HPDE6-E6E7 (cell line): Measurements from ENCODE around the gene ERVH48-1.
"Not testable (repeated sequence)": the region's sequence is repeated elsewhere in the genome, so short reads cannot be mapped to it uniquely, and the experiment has no call there.

Experiments used
- DNase-seq: peaks from one replicate; pipeline ENCODE4 v3.0.0; 2011; ENCODE audit warnings: missing footprints; ENCODE audit errors: extremely low spot score

The ERVH48-1 gene

DNA sequence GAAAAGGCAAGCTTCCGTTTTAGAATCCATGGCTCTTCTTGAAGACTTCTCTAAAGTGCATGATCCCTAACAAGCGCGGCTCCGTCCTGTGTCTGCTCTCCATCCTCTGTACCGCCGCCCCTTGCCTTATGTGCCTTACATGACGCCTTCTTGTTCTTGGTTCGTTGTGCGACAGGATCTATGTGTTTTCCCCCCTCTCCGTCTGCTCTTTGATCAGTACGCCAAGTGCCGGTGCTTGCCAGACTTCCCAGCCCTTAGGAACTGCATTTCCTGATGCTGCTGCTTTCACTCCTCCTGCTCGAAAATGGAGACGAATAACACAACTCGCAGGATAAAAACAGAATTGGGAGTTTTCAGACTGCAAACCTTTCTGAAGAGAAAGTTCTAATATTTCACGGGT is 19.2 kb downstream of the ERVH48-1 start:
- DNase-seq: no peak

DNA sequence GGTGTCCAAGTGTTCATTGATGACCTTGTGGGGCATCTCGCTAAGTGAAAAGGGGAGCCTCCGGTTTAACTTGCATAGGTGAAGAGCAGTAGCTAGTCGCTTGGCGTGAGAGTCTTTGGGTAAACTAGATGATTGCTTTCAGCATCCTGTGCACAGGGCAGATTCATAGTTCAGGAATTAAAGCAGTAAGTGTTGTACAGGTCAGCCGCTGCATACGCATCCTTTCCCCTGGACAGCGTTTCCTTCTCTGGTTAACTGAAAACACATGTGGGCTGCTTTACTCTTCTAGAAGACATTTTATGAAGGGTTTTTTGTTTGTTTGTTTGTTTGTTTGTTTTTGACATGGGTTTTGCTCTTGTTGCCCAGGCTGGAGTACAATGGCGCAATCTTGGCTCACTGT is 20.2 kb downstream of the ERVH48-1 start:
- DNase-seq: no peak

DNA sequence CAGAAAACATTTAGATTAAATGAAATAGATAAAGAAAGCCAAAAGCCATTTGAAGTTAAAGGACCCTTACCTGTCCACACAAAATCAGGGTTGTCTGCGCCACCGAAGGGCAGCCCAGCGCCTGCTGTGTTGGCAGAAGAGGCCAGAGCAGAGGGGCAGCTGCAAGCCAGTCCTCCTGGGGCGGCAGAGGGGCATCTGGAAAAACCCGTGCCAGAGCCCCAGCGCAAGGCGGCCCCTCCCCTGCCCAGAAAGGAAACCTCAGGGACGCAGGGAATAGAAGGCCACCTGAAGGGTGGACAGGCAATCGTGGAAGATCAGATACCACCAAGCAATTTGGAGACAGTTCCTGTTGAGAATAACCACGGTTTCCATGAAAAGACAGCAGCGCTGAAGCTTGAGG is 21.6 kb downstream of the ERVH48-1 start:
- no peak for DNase-seq

DNA sequence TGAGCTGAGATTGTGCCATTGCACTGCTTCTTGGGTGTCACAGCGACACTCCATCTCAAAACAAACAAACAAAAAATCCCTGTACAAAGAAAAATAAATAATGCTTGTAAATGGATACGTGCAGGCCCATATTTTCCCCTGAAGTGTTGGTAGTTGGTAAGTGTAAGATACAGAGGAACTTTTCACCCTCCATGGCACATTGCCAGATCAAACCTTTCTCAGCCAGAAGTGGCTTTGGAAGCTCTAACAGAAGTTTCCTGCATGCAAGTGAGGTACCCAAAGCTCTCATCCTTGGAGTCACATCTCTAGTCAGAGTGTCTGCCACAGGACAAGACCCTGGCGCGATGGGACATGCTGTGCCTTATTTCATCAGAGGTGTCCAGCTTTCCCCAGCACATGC is 25.0 kb downstream of the ERVH48-1 start:
- no peak for DNase-seq

DNA sequence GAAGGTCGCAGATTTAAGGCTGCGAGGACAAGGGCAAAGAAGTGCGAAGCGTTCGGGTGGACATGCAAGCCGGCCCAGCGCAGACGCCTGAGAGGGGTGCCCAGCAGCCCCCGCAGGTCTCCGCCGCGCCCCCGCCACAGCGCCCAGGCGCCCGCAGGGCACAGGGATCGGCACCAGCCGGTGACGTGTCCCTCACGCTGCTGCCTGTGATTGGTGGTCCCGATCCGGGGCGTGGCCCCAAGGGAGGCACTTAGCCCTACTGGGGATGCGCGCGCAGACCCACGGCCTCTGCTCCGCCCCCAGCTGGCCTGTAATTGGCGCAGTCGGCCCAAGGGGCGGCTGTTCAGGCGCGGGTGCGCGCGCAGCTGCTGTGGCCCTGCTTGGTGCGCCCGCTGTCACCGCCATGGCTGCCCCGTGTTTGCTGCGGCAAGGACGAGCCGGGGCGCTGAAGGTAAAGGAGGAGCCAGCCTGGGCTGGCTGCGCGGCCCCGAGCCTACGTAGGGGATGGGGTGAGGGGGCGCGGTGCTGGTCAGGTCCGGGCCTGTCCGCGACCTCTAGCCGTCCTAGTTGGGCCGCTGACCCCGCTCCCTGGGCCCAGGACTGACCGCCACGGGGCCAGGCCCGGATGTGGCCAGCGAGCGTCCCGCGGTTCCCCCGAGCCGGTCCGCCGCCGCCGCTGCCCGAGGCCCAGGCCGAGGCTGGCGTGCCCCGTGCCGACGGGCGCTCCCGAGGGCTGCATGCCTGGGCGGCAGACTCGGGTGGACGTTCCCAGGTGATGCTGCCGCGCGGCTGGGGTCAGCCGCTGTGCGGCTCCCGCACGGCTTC is 32.3 kb downstream of the ERVH48-1 start, which contains the start of gene NDUFV3:
TSS of gene NDUFV3 (plus strand) at position 379 of the 825 bp plus-strand sequence. CDS start at position 404, 25 bp downstream.
- DNase-seq: peak; percentile 98

DNA sequence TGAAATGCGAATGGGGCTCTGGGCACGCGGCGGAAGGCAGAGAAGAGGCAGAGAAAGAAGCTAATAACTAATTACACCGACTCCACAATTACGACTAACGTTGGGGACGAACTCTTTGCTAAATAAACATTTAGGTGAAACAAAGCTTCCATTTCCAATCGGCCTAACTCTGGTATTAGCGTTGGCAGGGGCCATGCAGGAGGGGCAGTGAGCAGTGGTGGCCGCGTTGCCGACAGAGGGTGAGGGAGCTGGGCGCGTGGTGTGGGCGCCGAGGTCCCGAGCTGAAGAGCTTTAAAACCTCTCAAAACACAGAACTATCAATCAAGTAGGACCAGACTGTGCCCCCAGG is 32.9 kb downstream of the ERVH48-1 start:
- no peak for DNase-seq

DNA sequence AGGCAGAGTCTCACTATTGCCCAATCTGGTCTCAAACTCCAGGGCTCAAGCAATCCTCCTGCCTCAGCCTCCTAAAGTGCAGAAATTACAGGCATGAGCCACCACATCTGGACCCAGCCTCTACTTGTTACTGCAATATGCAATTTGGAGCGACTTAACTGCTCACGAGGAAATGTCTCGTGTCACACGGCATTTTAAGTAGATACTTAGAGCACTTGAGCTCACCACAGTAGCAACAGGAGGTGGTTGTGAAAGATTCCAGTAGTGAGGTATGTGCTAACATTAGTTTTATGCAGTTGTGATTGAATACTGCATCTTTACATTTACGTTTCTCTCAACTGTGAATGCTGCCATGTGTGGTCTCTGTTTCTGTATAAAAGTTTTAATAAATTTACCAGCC is 38.1 kb downstream of the ERVH48-1 start:
- no peak for DNase-seq

DNA sequence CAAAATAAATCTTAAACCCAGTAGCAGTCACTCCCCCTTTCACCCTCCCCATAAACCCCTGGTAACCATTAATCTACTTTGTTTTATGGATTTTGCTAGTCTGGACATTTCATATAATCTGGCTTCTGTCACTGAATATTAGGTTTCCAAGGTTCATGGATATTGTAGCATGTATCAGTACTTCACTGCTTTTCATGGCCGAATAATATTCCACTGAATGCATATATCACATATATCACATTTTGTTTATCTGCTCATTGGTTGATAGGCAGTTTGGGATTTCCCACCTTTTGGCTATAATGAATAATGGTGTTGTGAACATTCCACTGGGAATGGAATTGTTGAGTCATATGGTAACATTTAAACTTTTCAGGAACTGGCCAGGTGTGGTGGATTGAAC is 41.5 kb downstream of the ERVH48-1 start:
- DNase-seq: no peak

DNA sequence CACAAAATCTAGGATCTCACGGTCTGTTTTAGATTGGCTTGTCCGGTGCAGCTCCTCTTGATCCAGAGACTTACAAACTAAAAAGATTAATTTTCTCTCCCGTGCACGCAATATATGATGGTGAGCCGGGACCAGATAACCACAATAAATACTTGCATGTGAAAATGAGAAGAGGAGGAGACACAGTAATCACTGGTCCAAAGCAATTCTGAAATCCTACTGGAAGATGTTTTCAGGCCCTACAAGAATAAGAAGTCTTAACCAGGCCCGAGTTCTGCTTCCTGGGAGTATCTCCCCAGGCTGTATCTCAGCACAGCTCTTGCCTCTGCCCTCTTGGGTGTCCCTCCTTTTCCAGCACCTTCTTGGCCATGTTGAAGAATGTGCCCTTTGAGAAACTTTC is 45.1 kb downstream of the ERVH48-1 start:
- DNase-seq: no peak

DNA sequence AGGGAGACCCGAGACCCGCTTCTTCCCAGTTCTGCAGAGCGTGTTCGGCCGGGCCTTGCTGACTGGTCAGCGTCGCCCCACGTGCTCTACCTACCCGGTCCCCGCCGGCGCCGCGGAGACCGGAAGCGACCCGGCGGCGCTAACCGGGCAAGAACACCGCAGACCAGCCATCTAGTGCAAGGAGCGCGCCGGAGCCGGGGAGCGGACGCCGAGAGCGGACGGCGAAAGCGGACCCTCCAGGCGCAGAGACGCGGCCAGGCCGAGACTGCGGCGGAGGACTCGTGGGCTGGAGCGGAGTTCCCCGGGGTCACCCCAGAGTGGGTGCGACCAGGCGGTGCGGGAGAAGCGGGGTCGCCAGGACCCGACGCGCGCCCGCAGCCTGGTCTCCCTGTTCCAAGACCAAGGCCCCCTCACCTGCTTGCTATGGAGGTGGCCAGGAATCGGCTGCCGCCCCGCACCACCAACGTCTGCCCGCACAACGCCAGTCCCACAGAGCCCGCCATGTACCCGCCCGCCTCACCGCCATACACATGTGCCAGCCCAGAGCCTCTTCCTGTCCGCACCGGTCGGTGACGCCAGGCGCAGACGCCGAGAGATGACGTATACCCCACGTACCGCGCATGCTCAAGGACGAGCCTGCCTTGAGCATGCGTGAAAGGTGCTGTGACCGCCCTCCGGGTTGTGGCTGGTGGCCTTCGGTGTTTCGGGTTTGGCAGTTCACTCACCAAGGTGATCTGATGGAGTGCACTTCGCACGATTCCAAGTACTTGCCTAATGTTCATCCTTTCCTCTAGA is 46.2 kb downstream of the ERVH48-1 start, which contains the start of gene WDR4:
TSS of gene WDR4 (minus strand) at position 547 of the 795 bp plus-strand sequence. CDS start at position 503, 44 bp downstream.
- peak; percentile 100 for DNase-seq

DNA sequence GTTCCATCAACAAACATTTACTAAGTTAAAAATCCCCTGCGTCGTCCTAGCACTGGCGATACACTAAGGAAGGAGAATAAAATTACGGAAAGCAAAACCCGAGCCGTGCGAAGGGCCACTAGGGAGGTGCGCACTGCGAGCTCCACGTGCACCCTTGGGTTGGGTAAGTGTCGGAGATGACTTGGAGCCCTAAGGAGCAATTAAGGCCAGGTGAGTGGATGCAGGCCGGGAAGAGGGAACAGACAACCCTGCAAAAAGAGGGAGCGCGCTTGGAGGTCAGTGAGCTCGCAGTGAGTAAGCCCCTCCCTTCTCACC is 46.8 kb downstream of the ERVH48-1 start:
- DNase-seq: no peak

DNA sequence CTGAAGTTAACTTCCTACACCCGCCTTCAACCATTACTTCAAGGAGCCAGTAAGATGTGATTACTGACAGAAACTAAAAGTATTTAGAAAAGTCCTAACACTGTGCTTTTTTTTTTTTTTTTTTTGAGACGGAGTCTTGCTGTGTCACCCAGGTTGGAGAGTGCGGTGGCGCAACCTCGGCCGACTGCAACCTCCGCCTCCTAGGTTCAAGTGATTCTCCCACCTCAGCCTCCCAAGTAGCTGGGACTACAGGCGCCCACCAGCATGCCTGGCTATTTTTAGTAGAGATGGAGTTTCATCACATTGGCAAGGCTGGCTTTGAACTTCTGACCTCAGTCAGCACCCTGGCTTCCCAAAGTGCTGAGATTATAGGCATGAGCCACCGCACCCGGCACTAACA is 49.6 kb downstream of the ERVH48-1 start:
- DNase-seq: not testable (repeated sequence)

DNA sequence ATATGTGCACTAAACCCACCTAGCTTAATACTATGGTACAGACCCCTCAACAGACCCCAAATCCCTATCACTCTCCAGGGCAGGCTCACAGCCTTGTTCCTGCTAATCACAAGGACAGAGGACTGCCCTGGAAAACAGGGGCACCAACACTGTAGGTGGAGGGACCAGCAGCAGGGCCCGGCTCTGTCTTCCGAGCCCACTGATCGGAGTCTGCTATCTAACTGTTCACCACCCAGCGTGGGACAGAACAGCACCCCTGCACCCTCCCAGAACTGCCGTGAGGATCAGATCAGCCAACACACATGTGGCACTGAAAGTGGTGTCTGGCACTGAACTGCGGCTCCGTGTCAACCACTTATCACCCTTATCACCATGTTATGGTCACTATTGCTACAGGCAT is 52.3 kb downstream of the ERVH48-1 start:
- DNase-seq: no peak

DNA sequence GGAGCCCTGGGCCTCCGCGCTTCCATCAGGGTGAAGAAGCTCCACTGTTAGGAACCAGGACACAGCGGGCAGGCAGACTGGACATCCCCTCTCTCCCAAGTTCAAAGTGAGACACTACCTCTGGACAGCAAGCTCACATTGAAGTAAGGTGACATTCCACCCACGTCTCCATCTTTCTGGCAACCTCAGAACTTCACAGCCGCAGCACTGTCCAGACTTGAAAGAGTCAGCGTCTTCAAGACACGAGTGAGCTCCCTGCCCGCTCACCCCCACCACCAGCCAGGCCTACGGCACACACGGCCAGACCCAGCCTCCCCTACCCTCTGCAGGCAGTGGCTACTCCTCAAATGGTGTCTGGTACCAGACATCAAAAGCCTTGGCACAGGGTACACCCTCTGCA is 57.2 kb downstream of the ERVH48-1 start:
- no peak for DNase-seq
